ENCODE measurements around the gene RNU5B-1.

RNU5B-1 gene

DNA sequence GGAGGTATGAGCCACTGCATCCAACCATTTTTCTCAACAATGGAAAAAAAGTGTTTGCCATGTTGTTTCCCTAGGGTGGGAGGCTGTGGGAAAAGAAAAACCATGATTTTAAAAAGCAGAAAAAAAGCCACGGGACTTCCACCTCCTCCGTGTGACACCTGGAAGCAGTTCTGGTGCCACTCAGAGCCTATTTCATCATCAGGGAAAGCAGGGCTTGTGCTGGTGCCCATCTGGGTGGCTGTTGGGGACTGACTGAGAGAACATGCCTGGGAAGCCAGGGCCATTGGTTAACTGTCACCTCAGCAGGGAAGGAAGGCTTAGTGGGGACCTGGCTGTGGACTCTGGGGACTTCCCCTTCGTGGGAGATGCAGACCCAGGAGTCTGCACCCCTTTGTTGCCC is 7.3 kb downstream of the RNU5B-1 start:
- no peaks in the 10 kb centered on the region for H3K79me1 ChIP-seq (ENCODE audit: low read length)
- H2BK120ac ChIP-seq (ENCODE audit: insufficient read depth, low read length, poor library complexity): no peak overlapping the region
- H3K9me3 ChIP-seq (ENCODE audit: insufficient read depth, low read depth, low read length): peaks cover 2% of the 10 kb centered on the region
- no peak overlapping the region for H3K4ac ChIP-seq (ENCODE audit: low read depth, low read length)
- H3K4me2 ChIP-seq (ENCODE audit: low read length): no peak overlapping the region
- no peak overlapping the region for H3K9ac ChIP-seq (ENCODE audit: low read length)
- H3K14ac ChIP-seq (ENCODE audit: low read length): no peak overlapping the region
- no peak overlapping the region for H2AK5ac ChIP-seq (ENCODE audit: low read length)
- H4K8ac ChIP-seq (ENCODE audit: low read depth, low read length): no peak overlapping the region
- H2BK5ac ChIP-seq (ENCODE audit: low read depth, low read length, poor library complexity): no peak overlapping the region
- no peaks in the 10 kb centered on the region for H3K36me3 ChIP-seq (ENCODE audit: control insufficient read depth in 1 of 2, insufficient read depth in 2 of 2, low read length in 2 of 2)
- H3K23ac ChIP-seq (ENCODE audit: low read length): no peak overlapping the region
- no peaks in the 10 kb centered on the region for H3K79me2 ChIP-seq (ENCODE audit: control insufficient read depth, insufficient read depth, low read length, poor library complexity)
- no peaks in the 10 kb centered on the region for H3K27me3 ChIP-seq (ENCODE audit: insufficient read depth, low read length)
- H3K18ac ChIP-seq (ENCODE audit: low read length): no peak overlapping the region
- no peak overlapping the region for H4K12ac ChIP-seq (ENCODE audit: low read depth, low read length)
- WGBS (ENCODE audit: extremely low coverage, insufficient coverage, insufficient read length): no CpG with 5 or more reads among the region's 3 CpGs
- H3K4me3 ChIP-seq (ENCODE audit: low read depth, low read length): no peak overlapping the region
- H3K4me1 ChIP-seq (ENCODE audit: control insufficient read depth in 1 of 2, insufficient read depth in 2 of 2, low read length in 2 of 2): no peaks in the 10 kb centered on the region
- H2AFZ ChIP-seq (ENCODE audit: insufficient read depth, low read length, poor library complexity): no peak overlapping the region
- H3K27ac ChIP-seq (ENCODE audit: low read depth, low read length): no peak overlapping the region
- no peak overlapping the region for H2BK12ac ChIP-seq (ENCODE audit: low read length)
- DNase-seq: no peak
- H4K91ac ChIP-seq (ENCODE audit: low read depth, low read length): no peak overlapping the region

DNA sequence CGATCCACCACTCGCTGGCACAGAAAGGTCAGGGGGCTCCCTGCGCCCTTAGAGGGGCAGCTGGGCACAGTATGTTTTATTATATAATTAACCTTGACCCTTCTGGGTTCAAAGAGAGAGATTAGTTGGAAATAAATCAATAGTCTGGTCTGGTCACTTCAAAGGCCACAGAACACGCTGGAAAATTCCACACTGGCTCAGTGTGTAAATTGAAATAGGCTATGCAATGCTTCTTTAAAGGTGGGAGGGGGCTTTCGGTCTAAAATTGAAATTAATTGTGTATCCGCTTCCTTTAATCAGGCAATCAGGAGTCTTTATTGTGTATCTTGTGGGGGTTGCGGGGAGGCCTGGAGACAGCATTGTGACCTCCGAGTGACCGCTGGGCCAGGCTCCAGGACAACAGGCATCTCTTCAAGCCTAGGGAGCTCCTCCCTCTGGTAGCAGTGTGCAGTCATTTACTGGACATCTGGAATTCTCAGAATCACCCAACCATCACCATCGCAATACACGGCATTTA is 8.0 kb downstream of the RNU5B-1 start:
- no peaks in the 10 kb centered on the region for H3K36me3 ChIP-seq (ENCODE audit: control insufficient read depth in 1 of 2, insufficient read depth in 2 of 2, low read length in 2 of 2)
- no peaks in the 10 kb centered on the region for H3K79me1 ChIP-seq (ENCODE audit: low read length)
- H2AFZ ChIP-seq (ENCODE audit: insufficient read depth, low read length, poor library complexity): no peak overlapping the region
- H3K9me3 ChIP-seq (ENCODE audit: insufficient read depth, low read depth, low read length): peaks cover 2% of the 10 kb centered on the region
- H3K79me2 ChIP-seq (ENCODE audit: control insufficient read depth, insufficient read depth, low read length, poor library complexity): no peaks in the 10 kb centered on the region
- H3K9ac ChIP-seq (ENCODE audit: low read length): no peak overlapping the region
- no peak overlapping the region for H3K23ac ChIP-seq (ENCODE audit: low read length)
- no peak overlapping the region for H3K14ac ChIP-seq (ENCODE audit: low read length)
- no peak for DNase-seq
- no peak overlapping the region for H3K4ac ChIP-seq (ENCODE audit: low read depth, low read length)
- H2AK5ac ChIP-seq (ENCODE audit: low read length): no peak overlapping the region
- H3K4me1 ChIP-seq (ENCODE audit: control insufficient read depth in 1 of 2, insufficient read depth in 2 of 2, low read length in 2 of 2): no peaks in the 10 kb centered on the region
- WGBS (ENCODE audit: extremely low coverage, insufficient coverage, insufficient read length): no CpG with 5 or more reads among the region's 11 CpGs
- H4K91ac ChIP-seq (ENCODE audit: low read depth, low read length): no peak overlapping the region
- no peaks in the 10 kb centered on the region for H3K27me3 ChIP-seq (ENCODE audit: insufficient read depth, low read length)
- H4K12ac ChIP-seq (ENCODE audit: low read depth, low read length): no peak overlapping the region
- no peak overlapping the region for H3K4me3 ChIP-seq (ENCODE audit: low read depth, low read length)
- H3K27ac ChIP-seq (ENCODE audit: low read depth, low read length): no peak overlapping the region
- no peak overlapping the region for H3K4me2 ChIP-seq (ENCODE audit: low read length)
- no peak overlapping the region for H4K8ac ChIP-seq (ENCODE audit: low read depth, low read length)
- H2BK120ac ChIP-seq (ENCODE audit: insufficient read depth, low read length, poor library complexity): no peak overlapping the region
- H2BK12ac ChIP-seq (ENCODE audit: low read length): no peak overlapping the region
- no peak overlapping the region for H3K18ac ChIP-seq (ENCODE audit: low read length)
- no peak overlapping the region for H2BK5ac ChIP-seq (ENCODE audit: low read depth, low read length, poor library complexity)

GRCh38 chr15:65318870-65319356 is 14.4 kb downstream of the RNU5B-1 start:
- peak; percentile 78 to 93 for DNase-seq
- no peaks in the 10 kb centered on the region for H3K79me2 ChIP-seq (ENCODE audit: control insufficient read depth, insufficient read depth, low read length, poor library complexity)

GRCh38 chr15:65323071-65323511 is 18.6 kb downstream of the RNU5B-1 start:
- Histone ChIP-seq H2AFZ (ENCODE audit: insufficient read depth, low read length, poor library complexity) (no peak overlapping the region), H4K8ac (ENCODE audit: low read depth, low read length) (no peak overlapping the region), H3K23ac (ENCODE audit: low read length) (no peak overlapping the region), H3K79me1 (ENCODE audit: low read length) (peaks cover 5% of the 10 kb centered on the region), H4K12ac (ENCODE audit: low read depth, low read length) (no peak overlapping the region), H2BK120ac (ENCODE audit: insufficient read depth, low read length, poor library complexity) (no peak overlapping the region), H3K18ac (ENCODE audit: low read length) (no peak overlapping the region), H3K4ac (ENCODE audit: low read depth, low read length) (no peak overlapping the region), H3K14ac (ENCODE audit: low read length) (no peak overlapping the region), H3K4me1 (ENCODE audit: control insufficient read depth in 1 of 2, insufficient read depth in 2 of 2, low read length in 2 of 2) (peaks cover 5 to 9% of the 10 kb centered on the region in 2 experiments), H4K91ac (ENCODE audit: low read depth, low read length) (no peak overlapping the region), H2BK12ac (ENCODE audit: low read length) (no peak overlapping the region), H3K27me3 (ENCODE audit: insufficient read depth, low read length) (no peaks in the 10 kb centered on the region), H3K9me3 (ENCODE audit: insufficient read depth, low read depth, low read length) (no peaks in the 10 kb centered on the region), H3K9ac (ENCODE audit: low read length) (no peak overlapping the region), H3K79me2 (ENCODE audit: control insufficient read depth, insufficient read depth, low read length, poor library complexity) (no peaks in the 10 kb centered on the region), H3K27ac (ENCODE audit: low read depth, low read length) (no peak overlapping the region), H3K36me3 (ENCODE audit: control insufficient read depth in 1 of 2, insufficient read depth in 2 of 2, low read length in 2 of 2) (peaks cover 5% of the 10 kb centered on the region in 2 experiments), H3K4me3 (ENCODE audit: low read depth, low read length) (no peak overlapping the region), H2BK5ac (ENCODE audit: low read depth, low read length, poor library complexity) (no peak overlapping the region), H3K4me2 (ENCODE audit: low read length) (no peak overlapping the region), H2AK5ac (ENCODE audit: low read length) (no peak overlapping the region)
- no CpG with 5 or more reads among the region's 9 CpGs for WGBS (ENCODE audit: extremely low coverage, insufficient coverage, insufficient read length)
- no peak for DNase-seq

More at GRCh38 chr15:65318870-65319356, 14.4 kb downstream of the RNU5B-1 start:
- no peak overlapping the region for H3K18ac ChIP-seq (ENCODE audit: low read length)
- no peak overlapping the region for H3K9ac ChIP-seq (ENCODE audit: low read length)
- peaks cover 0 to 3% of the 10 kb centered on the region in 2 experiments for H3K4me1 ChIP-seq (ENCODE audit: control insufficient read depth in 1 of 2, insufficient read depth in 2 of 2, low read length in 2 of 2)
- no peak overlapping the region for H2BK5ac ChIP-seq (ENCODE audit: low read depth, low read length, poor library complexity)
- no peak overlapping the region for H3K4ac ChIP-seq (ENCODE audit: low read depth, low read length)
- no peak overlapping the region for H3K27ac ChIP-seq (ENCODE audit: low read depth, low read length)
- H3K4me3 ChIP-seq (ENCODE audit: low read depth, low read length): no peak overlapping the region
- H3K79me1 ChIP-seq (ENCODE audit: low read length): peaks cover 2% of the 10 kb centered on the region
- H3K14ac ChIP-seq (ENCODE audit: low read length): no peak overlapping the region
- H4K12ac ChIP-seq (ENCODE audit: low read depth, low read length): no peak overlapping the region
- no peak overlapping the region for H3K23ac ChIP-seq (ENCODE audit: low read length)
- no peak overlapping the region for H2AK5ac ChIP-seq (ENCODE audit: low read length)
- no peak overlapping the region for H4K8ac ChIP-seq (ENCODE audit: low read depth, low read length)
- H3K4me2 ChIP-seq (ENCODE audit: low read length): no peak overlapping the region
- H3K36me3 ChIP-seq (ENCODE audit: control insufficient read depth in 1 of 2, insufficient read depth in 2 of 2, low read length in 2 of 2): no peaks in the 10 kb centered on the region
- H4K91ac ChIP-seq (ENCODE audit: low read depth, low read length): no peak overlapping the region
- no peaks in the 10 kb centered on the region for H3K27me3 ChIP-seq (ENCODE audit: insufficient read depth, low read length)
- H2BK12ac ChIP-seq (ENCODE audit: low read length): no peak overlapping the region
- H2BK120ac ChIP-seq (ENCODE audit: insufficient read depth, low read length, poor library complexity): no peak overlapping the region
- H2AFZ ChIP-seq (ENCODE audit: insufficient read depth, low read length, poor library complexity): no peak overlapping the region
- WGBS (ENCODE audit: extremely low coverage, insufficient coverage, insufficient read length): no CpG with 5 or more reads among the region's 5 CpGs
- no peaks in the 10 kb centered on the region for H3K9me3 ChIP-seq (ENCODE audit: insufficient read depth, low read depth, low read length)

Data from trophoblast cell (in vitro differentiated cells and primary cell).